Activated naive CD4-positive, alpha-beta T cell treated with anti-CD3 and anti-CD28 coated beads, Interleukin-2, amount 50 U/mL, for 24 hours (primary cell): ENCODE data around the gene DIAPH3.
"Not testable (repeated sequence)": the region's sequence is repeated elsewhere in the genome, so short reads cannot be mapped to it uniquely, and the experiment has no call there.

Experiments
- H3K27ac Mint-ChIP-seq: one replicate; pipeline ENCODE4 v1.8.0; 2021; ENCODE audit warnings: mild to moderate bottlenecking, mixed read lengths
- H3K27me3 Mint-ChIP-seq: one replicate; pipeline ENCODE4 v1.8.0; 2021; ENCODE audit warnings: mixed read lengths
- H3K36me3 Mint-ChIP-seq: one replicate; pipeline ENCODE4 v1.8.0; 2021; ENCODE audit warnings: mixed read lengths
- H3K4me1 Mint-ChIP-seq: one replicate; pipeline ENCODE4 v1.8.0; 2021; ENCODE audit warnings: mixed read lengths
- H3K4me3 Mint-ChIP-seq: one replicate; pipeline ENCODE4 v1.8.0; 2021; ENCODE audit warnings: mild to moderate bottlenecking, mixed read lengths
- H3K9me3 Mint-ChIP-seq: one replicate; pipeline ENCODE4 v1.8.0; 2021; ENCODE audit warnings: mixed read lengths

Gene DIAPH3

GRCh38 chr13:60090574-60090973 is 73.2 kb downstream of the DIAPH3 start:
- H3K4me1 Mint-ChIP-seq = no peaks in the 10 kb centered on the region
- H3K27ac Mint-ChIP-seq = no peak overlapping the region
- no peak overlapping the region for H3K4me3 Mint-ChIP-seq
- H3K9me3 Mint-ChIP-seq = no peaks in the 10 kb centered on the region
- H3K36me3 Mint-ChIP-seq = no peaks in the 10 kb centered on the region
- H3K27me3 Mint-ChIP-seq = no peaks in the 10 kb centered on the region

- not testable (repeated sequence) for H3K4me3 Mint-ChIP-seq, H3K9me3 Mint-ChIP-seq, H3K27ac Mint-ChIP-seq, H3K27me3 Mint-ChIP-seq, H3K4me1 Mint-ChIP-seq, H3K36me3 Mint-ChIP-seq
These were observed 79.9 kb downstream of the DIAPH3 start for GRCh38 chr13:60083780-60084179.

GRCh38 chr13:60080850-60081249 is 82.9 kb downstream of the DIAPH3 start:
- Mint-ChIP-seq H3K27ac (no peak overlapping the region), H3K9me3 (no peaks in the 10 kb centered on the region), H3K4me3 (no peak overlapping the region), H3K27me3 (no peaks in the 10 kb centered on the region), H3K36me3 (no peaks in the 10 kb centered on the region), H3K4me1 (no peaks in the 10 kb centered on the region)

GRCh38 chr13:60078226-60078625 is 85.5 kb downstream of the DIAPH3 start:
- no peaks in the 10 kb centered on the region for H3K27me3 Mint-ChIP-seq
- H3K36me3 Mint-ChIP-seq = no peaks in the 10 kb centered on the region
- H3K9me3 Mint-ChIP-seq = no peaks in the 10 kb centered on the region
- H3K27ac Mint-ChIP-seq = no peak overlapping the region
- no peaks in the 10 kb centered on the region for H3K4me1 Mint-ChIP-seq
- no peak overlapping the region for H3K4me3 Mint-ChIP-seq

GRCh38 chr13:60075850-60076249 is 87.9 kb downstream of the DIAPH3 start:
- no peak overlapping the region for H3K27ac Mint-ChIP-seq
- H3K9me3 Mint-ChIP-seq = no peaks in the 10 kb centered on the region
- no peaks in the 10 kb centered on the region for H3K36me3 Mint-ChIP-seq
- no peaks in the 10 kb centered on the region for H3K27me3 Mint-ChIP-seq
- no peaks in the 10 kb centered on the region for H3K4me1 Mint-ChIP-seq
- no peak overlapping the region for H3K4me3 Mint-ChIP-seq

- Mint-ChIP-seq H3K4me1 (no peaks in the 10 kb centered on the region), H3K27me3 (no peaks in the 10 kb centered on the region), H3K36me3 (no peaks in the 10 kb centered on the region), H3K4me3 (no peak overlapping the region), H3K9me3 (no peaks in the 10 kb centered on the region), H3K27ac (no peak overlapping the region)
These were observed 89.3 kb downstream of the DIAPH3 start for GRCh38 chr13:60074397-60074796.

- no peak overlapping the region for H3K4me3 Mint-ChIP-seq
- no peaks in the 10 kb centered on the region for H3K9me3 Mint-ChIP-seq
- no peaks in the 10 kb centered on the region for H3K36me3 Mint-ChIP-seq
- H3K4me1 Mint-ChIP-seq = no peaks in the 10 kb centered on the region
- no peaks in the 10 kb centered on the region for H3K27me3 Mint-ChIP-seq
- H3K27ac Mint-ChIP-seq = no peak overlapping the region
These were observed 97.5 kb downstream of the DIAPH3 start for GRCh38 chr13:60066226-60066625.

- Mint-ChIP-seq H3K4me3 (no peak overlapping the region), H3K36me3 (no peaks in the 10 kb centered on the region), H3K27me3 (no peaks in the 10 kb centered on the region), H3K27ac (no peak overlapping the region), H3K9me3 (no peaks in the 10 kb centered on the region), H3K4me1 (no peaks in the 10 kb centered on the region)
These were observed 101.2 kb downstream of the DIAPH3 start for GRCh38 chr13:60062502-60062901.

GRCh38 chr13:60061737-60062136 is 102.0 kb downstream of the DIAPH3 start:
- Mint-ChIP-seq H3K27ac (no peak overlapping the region), H3K9me3 (no peaks in the 10 kb centered on the region)

GRCh38 chr13:60051754-60052285 is 111.9 kb downstream of the DIAPH3 start:
- H3K9me3 Mint-ChIP-seq = no peaks in the 10 kb centered on the region
- H3K4me1 Mint-ChIP-seq = no peaks in the 10 kb centered on the region
- no peaks in the 10 kb centered on the region for H3K36me3 Mint-ChIP-seq
- no peak overlapping the region for H3K27ac Mint-ChIP-seq
- no peaks in the 10 kb centered on the region for H3K27me3 Mint-ChIP-seq
- H3K4me3 Mint-ChIP-seq = no peak overlapping the region

More at GRCh38 chr13:60061737-60062136, 102.0 kb downstream of the DIAPH3 start:
- no peaks in the 10 kb centered on the region for H3K27me3 Mint-ChIP-seq
- H3K4me1 Mint-ChIP-seq = no peaks in the 10 kb centered on the region
- no peak overlapping the region for H3K4me3 Mint-ChIP-seq
- H3K36me3 Mint-ChIP-seq = no peaks in the 10 kb centered on the region

- not testable (repeated sequence) for H3K27ac Mint-ChIP-seq, H3K4me3 Mint-ChIP-seq, H3K36me3 Mint-ChIP-seq, H3K4me1 Mint-ChIP-seq, H3K9me3 Mint-ChIP-seq, H3K27me3 Mint-ChIP-seq
These were observed 115.4 kb downstream of the DIAPH3 start for GRCh38 chr13:60048353-60048752.

GRCh38 chr13:60047918-60048317 is 115.8 kb downstream of the DIAPH3 start:
- Mint-ChIP-seq H3K27ac (no peak overlapping the region), H3K36me3 (no peaks in the 10 kb centered on the region), H3K4me3 (no peak overlapping the region)

GRCh38 chr13:60044321-60044720 is 119.4 kb downstream of the DIAPH3 start:
- H3K36me3 Mint-ChIP-seq = no peaks in the 10 kb centered on the region
- H3K27ac Mint-ChIP-seq = no peak overlapping the region
- no peak overlapping the region for H3K4me3 Mint-ChIP-seq
- H3K9me3 Mint-ChIP-seq = no peaks in the 10 kb centered on the region
- no peaks in the 10 kb centered on the region for H3K4me1 Mint-ChIP-seq
- H3K27me3 Mint-ChIP-seq = no peaks in the 10 kb centered on the region

More at GRCh38 chr13:60047918-60048317, 115.8 kb downstream of the DIAPH3 start:
- Mint-ChIP-seq H3K4me1 (no peaks in the 10 kb centered on the region), H3K27me3 (no peaks in the 10 kb centered on the region), H3K9me3 (no peaks in the 10 kb centered on the region)

- no peak overlapping the region for H3K4me3 Mint-ChIP-seq
- H3K4me1 Mint-ChIP-seq = no peaks in the 10 kb centered on the region
- H3K27ac Mint-ChIP-seq = no peak overlapping the region
- no peaks in the 10 kb centered on the region for H3K27me3 Mint-ChIP-seq
- H3K36me3 Mint-ChIP-seq = no peaks in the 10 kb centered on the region
- H3K9me3 Mint-ChIP-seq = no peaks in the 10 kb centered on the region
These were observed 120.5 kb downstream of the DIAPH3 start for GRCh38 chr13:60043262-60043661.

GRCh38 chr13:60040668-60041067 is 123.1 kb downstream of the DIAPH3 start:
- not testable (repeated sequence) for H3K4me3 Mint-ChIP-seq, H3K9me3 Mint-ChIP-seq, H3K4me1 Mint-ChIP-seq, H3K27ac Mint-ChIP-seq, H3K27me3 Mint-ChIP-seq, H3K36me3 Mint-ChIP-seq

- Mint-ChIP-seq H3K4me1 (no peaks in the 10 kb centered on the region), H3K4me3 (no peak overlapping the region), H3K27me3 (no peaks in the 10 kb centered on the region), H3K27ac (no peak overlapping the region), H3K36me3 (no peaks in the 10 kb centered on the region), H3K9me3 (no peaks in the 10 kb centered on the region)
These were observed 127.9 kb downstream of the DIAPH3 start for GRCh38 chr13:60035874-60036273.

- H3K27me3 Mint-ChIP-seq = no peaks in the 10 kb centered on the region
- no peak overlapping the region for H3K27ac Mint-ChIP-seq
- H3K36me3 Mint-ChIP-seq = no peaks in the 10 kb centered on the region
- no peaks in the 10 kb centered on the region for H3K9me3 Mint-ChIP-seq
- no peak overlapping the region for H3K4me3 Mint-ChIP-seq
- H3K4me1 Mint-ChIP-seq = no peaks in the 10 kb centered on the region
These were observed 130.9 kb downstream of the DIAPH3 start for GRCh38 chr13:60032851-60033250.
